HepG2 (cell line): ENCODE measurements around the gene GFPT2. TPM values are rescaled to one million over a fixed set of nuclear protein-coding genes. Genes with fewer than 3 reads are reported as not detected.

Experiments
- ATAC-seq: fragments of 200-7000 bp; cut with Tn5 transposase; 3 replicates; pipeline ENCODE4 v1.9.1; 2020; ENCODE audit warnings: mild to moderate bottlenecking, moderate library complexity
- BruUV-seq: library from RNA; stranded (reverse); fragments of 400-500 nt; replicated peaks from 2 replicates; lab custom pipeline; 2021; lab: Mats Ljungman, UMichigan
- CTCF ChIA-PET: fragments of 300-600 bp; formaldehyde crosslinking; extraction: SDS; loops from one replicate; lab custom pipeline; 2021; ENCODE audit warnings: low total read pairs, inconsistent platforms, low intra/inter-chr PET ratio; lab: Yijun Ruan, JAX
- POLR2A ChIA-PET: fragments of 350-600 bp; sonication (Branson Sonifier 250); formaldehyde crosslinking; loops from one replicate; lab custom pipeline; 2020; ENCODE audit warnings: antibody characterized with exemption, inconsistent platforms; lab: Yijun Ruan, JAX
- DNase-seq: peaks from one replicate; pipeline ENCODE4 v3.0.0-alpha.2; 2015; ENCODE audit warnings: low spot score
- FAIRE-seq: peaks from 3 replicates; lab custom pipeline; 2011; peaks lifted over from hg19 to GRCh38; lab: Jason Lieb, UNC
- H2AFZ ChIP-seq: one replicate; pipeline ENCODE4 v1.6.1; 2011; ENCODE audit warnings: low read length, inconsistent platforms
- H3K27ac ChIP-seq: fragments of 300-600 bp; 3 replicates; pipeline ENCODE4 v1.8.0; 2011; ENCODE audit warnings: mixed run types, mild to moderate bottlenecking, mixed read lengths, low read length, inconsistent platforms; ENCODE audit not compliant: insufficient read depth; ENCODE audit errors: extremely low read length
- H3K27me3 ChIP-seq, 2 experiments: fragments of 200-600 bp in 1 of 2; 2 replicates in 1 of 2; 3 replicates in 1 of 2; pipeline versions ENCODE4 v1.6.0 to v1.8.0; 2011; ENCODE audit warnings: low read length in 2 of 2, mild to moderate bottlenecking in 2 of 2, moderate library complexity in 2 of 2, inconsistent platforms in 1 of 2; ENCODE audit not compliant: insufficient read depth in 2 of 2, control insufficient read depth in 1 of 2
- H3K36me3 ChIP-seq, 2 experiments: fragments of 200-600 bp in 1 of 2; replicated peaks in 1 of 2; 2 replicates in 1 of 2; 3 replicates in 1 of 2; pipeline versions ENCODE4 v1.5.1 to v1.8.0; 2011; ENCODE audit warnings: low read length in 2 of 2, inconsistent platforms in 1 of 2; ENCODE audit not compliant: insufficient read depth in 2 of 2, control insufficient read depth in 1 of 2
- H3K4me1 ChIP-seq: 2 replicates; pipeline ENCODE4 v1.5.1; 2012; ENCODE audit warnings: low read length, inconsistent platforms; ENCODE audit not compliant: insufficient read depth
- H3K4me2 ChIP-seq: 2 replicates; pipeline ENCODE4 v1.6.0; 2011; ENCODE audit warnings: low read depth, low read length, inconsistent platforms
- H3K4me3 ChIP-seq, 3 experiments: fragments of 200-600 bp in 1 of 3; sonication (generic), shearing (Covaris generic) in 1 of 3; replicated peaks in 1 of 3; 2 replicates each; pipeline ENCODE4 v1.5.1; 2011 to 2016; ENCODE audit warnings: low read length in 3 of 3, inconsistent platforms in 2 of 3, low read depth in 2 of 3, mild to moderate bottlenecking in 2 of 3, control low read depth in 1 of 3, mixed read lengths in 1 of 3; ENCODE audit not compliant: insufficient read depth in 1 of 3
- H3K79me2 ChIP-seq: one replicate; pipeline ENCODE4 v1.6.1; 2011; ENCODE audit warnings: low read length, inconsistent platforms; ENCODE audit not compliant: insufficient read depth
- H3K9ac ChIP-seq: 2 replicates; pipeline ENCODE4 v1.6.0; 2011; ENCODE audit warnings: mild to moderate bottlenecking, low read depth, low read length, inconsistent platforms; ENCODE audit not compliant: insufficient read depth
- H3K9me3 ChIP-seq: 2 replicates; pipeline ENCODE4 v1.5.1; 2012; ENCODE audit warnings: mild to moderate bottlenecking, low read length
- H4K20me1 ChIP-seq: 2 replicates; pipeline ENCODE4 v1.6.0; 2011; ENCODE audit warnings: inconsistent platforms, mild to moderate bottlenecking, low read length, moderate library complexity; ENCODE audit not compliant: insufficient read depth
- AHR ChIP-seq: IDR thresholded peaks from 2 replicates; pipeline ENCODE4 v1.6.1; 2018; ENCODE audit warnings: missing genetic modification reagents, missing compliant biosample characterization
- HBP1 ChIP-seq: IDR thresholded peaks from 2 replicates; pipeline ENCODE4 v1.6.1; 2016; ENCODE audit warnings: low read depth, control low read depth
- NFIC ChIP-seq: IDR thresholded peaks from 2 replicates; pipeline ENCODE4 v1.6.1; 2012; ENCODE audit warnings: mild to moderate bottlenecking, low read length, inconsistent platforms
- NFKB2 ChIP-seq: sonication (generic); formaldehyde crosslinking; IDR thresholded peaks from 2 replicates; pipeline ENCODE4 v1.4.0; 2020; ENCODE audit warnings: missing genetic modification reagents, borderline replicate concordance
- PHF20 ChIP-seq: sonication (generic); formaldehyde crosslinking; IDR thresholded peaks from 2 replicates; pipeline ENCODE4 v1.5.0; 2020; ENCODE audit warnings: mild to moderate bottlenecking, missing genetic modification reagents
- RNF2 ChIP-seq: fragments of 450-650 bp; conservative IDR thresholded peaks from 2 replicates; pipeline ENCODE4 v1.6.1; 2016; ENCODE audit warnings: low read depth
- SMARCC2 ChIP-seq: fragments of 450-650 bp; IDR thresholded peaks from 2 replicates; pipeline ENCODE4 v1.6.1; 2017; ENCODE audit warnings: antibody characterized with exemption, mild to moderate bottlenecking
- ZFP37 ChIP-seq: sonication (generic); formaldehyde crosslinking; IDR thresholded peaks from 2 replicates; pipeline ENCODE4 v1.4.0; 2020; ENCODE audit warnings: missing genetic modification reagents, borderline replicate concordance
- ZNF331 ChIP-seq: sonication (generic); formaldehyde crosslinking; IDR thresholded peaks from 2 replicates; pipeline ENCODE4 v1.4.0; 2020; ENCODE audit warnings: missing genetic modification reagents
- ZNF441 ChIP-seq: sonication (generic); formaldehyde crosslinking; IDR thresholded peaks from 2 replicates; pipeline ENCODE4 v1.7.0; 2021; ENCODE audit warnings: missing genetic modification reagents, borderline replicate concordance
- ZNF562 ChIP-seq: sonication (generic); formaldehyde crosslinking; IDR thresholded peaks from 2 replicates; pipeline ENCODE4 v1.8.0; 2022; ENCODE audit warnings: missing genetic modification reagents, borderline replicate concordance
- ZSCAN22 ChIP-seq: sonication (generic); formaldehyde crosslinking; IDR thresholded peaks from 2 replicates; pipeline ENCODE4 v1.4.0; 2020; ENCODE audit warnings: mild to moderate bottlenecking, missing genetic modification reagents
- WGBS: methylation state at CpG from one replicate; pipeline ENCODE4 v1.1.6; 2017; ENCODE audit warnings: low lambda C conversion rate; 5-methylcytosine and 5-hydroxymethylcytosine counted together
- in situ Hi-C: cut with HindIII; loops from 2 replicates; pipeline ENCODE4 v1.10.0; 2017; ENCODE audit warnings: low pct_unique_long_range_greater_than_20kb; ENCODE audit not compliant: extremely low pct_ligation_motif_present
- intact Hi-C: fragments of 100-400 bp; cut with micrococcal nuclease; formaldehyde crosslinking; loops from one replicate; pipeline ENCODE4 v1.10.0; 2022; ENCODE audit not compliant: unreplicated experiment
- polyA plus RNA-seq, 8 experiments: library from polyadenylated mRNA; depleted of rRNA in 3 of 8; stranded (reverse) in 7 of 8; unstranded in 1 of 8; fragments of >200 nt; fragmentation: Illumina TruSeq in 4 of 8; extraction: Trizol in 4 of 8; gene quantifications; 2 replicates each; pipeline versions ENCODE4 v1.2.1 to v1.2.3, GENCODE V29; 2011 to 2016; ENCODE audit warnings: low read depth in 4 of 8, missing spikeins in 1 of 8, mixed read lengths in 1 of 8; ENCODE audit not compliant: insufficient read depth in 1 of 8
- total RNA-seq, 5 experiments: library from RNA; depleted of rRNA; stranded (reverse); fragments of >200 nt; fragmentation: Illumina TruSeq; extraction: Trizol; gene quantifications; 2 replicates each; pipeline ENCODE4 v1.2.3, GENCODE V29; 2016; ENCODE audit warnings: low read depth in 1 of 5
- TF ChIP-seq, protein P1 (sequence below), 2 experiments: sonication (generic) in 1 of 2; formaldehyde crosslinking in 1 of 2; IDR thresholded peaks; 2 replicates each; pipeline versions ENCODE4 v1.4.0 to v1.6.1; 2018 to 2020; ENCODE audit warnings: missing genetic modification reagents in 2 of 2, borderline replicate concordance in 1 of 2, low read depth in 1 of 2, mild to moderate bottlenecking in 1 of 2, missing biosample characterization in 1 of 2

GFPT2 gene
- total and polyA plus RNA-seq, 2 of the 13 experiments (the other 11 are each of a cell fraction or from before 2014, with no cell fraction given): 0.18 TPM

- BruUV-seq: no TSS peak
- no peaks in the 10 kb centered on the region for H3K36me3 ChIP-seq
- in situ Hi-C loops: no loop called here
Observed at GRCh38 chr5:180336234-180337020, 16.7 kb downstream of the GFPT2 start.

More at GRCh38 chr5:180336234-180337020, 16.7 kb downstream of the GFPT2 start:
- CTCF ChIA-PET: no interaction called here
- Histone ChIP-seq H3K9ac (no peak overlapping the region), H3K4me2 (no peak overlapping the region)
- intact Hi-C loops: no loop called here
- TF ChIP-seq PHF20 (CRISPR knock-in tag) (no peak), ZNF441 (CRISPR knock-in tag) (no peak), NFIC (no peak), ZNF331 (no peak), ZFP37 (CRISPR knock-in tag) (no peak), SMARCC2 (no peak), ZSCAN22 (no peak), RNF2 (no peak), ZNF562 (CRISPR knock-in tag) (no peak), NFKB2 (CRISPR knock-in tag) (no peak), AHR (CRISPR knock-in tag) (no peak), HBP1 (CRISPR knock-in tag) (no peak)
- TF ChIP-seq, protein P1, sequence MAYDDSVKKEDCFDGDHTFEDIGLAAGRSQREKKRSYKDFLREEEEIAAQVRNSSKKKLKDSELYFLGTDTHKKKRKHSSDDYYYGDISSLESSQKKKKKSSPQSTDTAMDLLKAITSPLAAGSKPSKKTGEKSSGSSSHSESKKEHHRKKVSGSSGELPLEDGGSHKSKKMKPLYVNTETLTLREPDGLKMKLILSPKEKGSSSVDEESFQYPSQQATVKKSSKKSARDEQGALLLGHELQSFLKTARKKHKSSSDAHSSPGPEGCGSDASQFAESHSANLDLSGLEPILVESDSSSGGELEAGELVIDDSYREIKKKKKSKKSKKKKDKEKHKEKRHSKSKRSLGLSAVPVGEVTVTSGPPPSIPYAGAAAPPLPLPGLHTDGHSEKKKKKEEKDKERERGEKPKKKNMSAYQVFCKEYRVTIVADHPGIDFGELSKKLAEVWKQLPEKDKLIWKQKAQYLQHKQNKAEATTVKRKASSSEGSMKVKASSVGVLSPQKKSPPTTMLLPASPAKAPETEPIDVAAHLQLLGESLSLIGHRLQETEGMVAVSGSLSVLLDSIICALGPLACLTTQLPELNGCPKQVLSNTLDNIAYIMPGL (CRISPR knock-in tag; IDR thresholded peaks at IDR 0.05; ENCODE audit: borderline replicate concordance in 1 of 2, low read depth in 1 of 2): no peak
- TF ChIP-seq, all 625 proteins: peak for 0
- no peak for ATAC-seq
- H4K20me1 ChIP-seq: no peaks in the 10 kb centered on the region
- 62% methylated on average over 28 of the region's 34 CpGs for WGBS
- no peaks in the 10 kb centered on the region for H3K4me1 ChIP-seq
- H3K27ac ChIP-seq: no peak overlapping the region
- H3K4me3 ChIP-seq: no peak overlapping the region
- no peak overlapping the region for H2AFZ ChIP-seq
- H3K27me3 ChIP-seq: peaks cover 2 to 37% of the 10 kb centered on the region in 2 experiments; a peak in 3 of 5 replicates
- H3K9me3 ChIP-seq: no peaks in the 10 kb centered on the region
- no peak for DNase-seq
- POLR2A ChIA-PET: no interaction called here
- no peak for FAIRE-seq
- no peaks in the 10 kb centered on the region for H3K79me2 ChIP-seq
